GM12801 (cell line): Measurements from ENCODE around the gene MRPL50.

Experiments
- TF ChIP-seq, protein P1 (sequence below): IDR thresholded peaks from one replicate; pipeline ENCODE4 v1.5.1; 2011; ENCODE audit warnings: control low read depth; ENCODE audit not compliant: insufficient read length; ENCODE audit errors: extremely low read depth

The MRPL50 gene

DNA sequence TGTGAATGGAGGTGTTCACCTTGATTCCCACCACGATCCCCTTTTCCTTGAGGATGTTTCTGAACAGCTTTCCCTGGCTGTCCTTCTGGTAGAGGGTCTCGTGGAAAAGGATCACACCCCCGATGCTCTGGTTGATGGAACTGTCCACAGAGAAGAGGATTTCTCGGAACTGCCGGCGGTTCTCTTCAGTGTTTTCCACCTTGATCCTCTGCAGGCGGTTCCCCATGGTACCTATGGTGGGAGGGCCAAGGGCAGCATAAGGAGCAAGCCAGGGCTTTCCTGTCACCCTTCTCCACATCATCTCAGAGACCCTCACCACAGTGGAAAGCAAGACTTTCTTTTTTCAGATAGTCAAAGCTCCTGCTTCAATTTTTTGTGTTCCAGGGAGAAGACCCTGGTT is 31.3 kb upstream of the MRPL50 start:
- TF ChIP-seq, protein P1, sequence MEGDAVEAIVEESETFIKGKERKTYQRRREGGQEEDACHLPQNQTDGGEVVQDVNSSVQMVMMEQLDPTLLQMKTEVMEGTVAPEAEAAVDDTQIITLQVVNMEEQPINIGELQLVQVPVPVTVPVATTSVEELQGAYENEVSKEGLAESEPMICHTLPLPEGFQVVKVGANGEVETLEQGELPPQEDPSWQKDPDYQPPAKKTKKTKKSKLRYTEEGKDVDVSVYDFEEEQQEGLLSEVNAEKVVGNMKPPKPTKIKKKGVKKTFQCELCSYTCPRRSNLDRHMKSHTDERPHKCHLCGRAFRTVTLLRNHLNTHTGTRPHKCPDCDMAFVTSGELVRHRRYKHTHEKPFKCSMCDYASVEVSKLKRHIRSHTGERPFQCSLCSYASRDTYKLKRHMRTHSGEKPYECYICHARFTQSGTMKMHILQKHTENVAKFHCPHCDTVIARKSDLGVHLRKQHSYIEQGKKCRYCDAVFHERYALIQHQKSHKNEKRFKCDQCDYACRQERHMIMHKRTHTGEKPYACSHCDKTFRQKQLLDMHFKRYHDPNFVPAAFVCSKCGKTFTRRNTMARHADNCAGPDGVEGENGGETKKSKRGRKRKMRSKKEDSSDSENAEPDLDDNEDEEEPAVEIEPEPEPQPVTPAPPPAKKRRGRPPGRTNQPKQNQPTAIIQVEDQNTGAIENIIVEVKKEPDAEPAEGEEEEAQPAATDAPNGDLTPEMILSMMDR = no peak

DNA sequence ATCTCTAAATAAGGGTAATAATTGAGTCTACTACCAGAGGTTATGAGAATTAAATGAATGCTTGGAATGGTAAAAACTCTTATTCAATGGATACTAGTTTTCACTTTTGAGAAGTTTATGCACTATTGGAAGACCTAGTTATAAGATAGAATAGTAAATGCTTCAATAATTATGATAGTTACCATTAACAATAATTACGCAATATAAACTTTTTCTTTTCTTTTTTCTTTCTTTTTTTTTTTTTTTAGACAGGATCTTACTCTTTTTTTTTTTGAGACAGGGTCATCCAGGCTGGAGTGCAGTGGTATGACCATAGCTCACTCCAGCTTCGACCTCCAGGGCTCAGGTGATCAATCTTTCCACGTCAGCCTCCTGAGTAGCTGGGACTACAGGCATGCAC is 30.5 kb upstream of the MRPL50 start:
- TF ChIP-seq, protein P1 = no peak

DNA sequence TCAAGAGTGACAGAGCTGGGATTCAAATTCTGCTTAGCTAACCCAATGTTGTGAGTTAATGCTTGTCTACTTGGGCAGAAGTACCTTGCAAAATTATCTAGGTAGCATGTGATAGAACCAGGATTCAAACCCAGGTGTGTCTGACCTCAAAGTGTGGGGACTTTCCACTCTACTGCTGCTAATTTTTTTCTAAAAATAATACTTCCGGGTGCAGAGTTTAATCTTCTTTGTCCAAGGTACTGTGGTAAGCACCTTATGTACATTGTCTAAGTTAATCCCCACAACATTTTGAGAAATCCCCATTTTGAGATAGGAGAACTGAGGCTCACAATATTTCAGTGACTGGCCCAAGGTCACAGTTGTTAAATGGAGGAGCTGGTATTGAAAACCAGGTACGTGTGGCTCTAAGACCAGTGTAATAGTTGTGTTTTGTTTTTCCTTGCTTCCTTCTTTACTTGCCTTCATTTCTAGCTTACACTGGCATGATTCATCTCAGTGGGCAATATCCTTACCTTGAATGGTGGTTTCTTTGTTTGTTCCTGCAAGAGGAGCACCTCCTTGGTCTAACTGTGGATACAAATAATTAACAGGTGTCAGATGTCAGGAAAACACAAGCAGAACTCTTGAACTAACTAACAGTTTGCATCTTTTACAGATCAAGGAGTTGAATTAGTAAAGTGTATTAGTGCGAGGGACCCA is 29.7 kb upstream of the MRPL50 start:
- TF ChIP-seq, protein P1 = no peak

DNA sequence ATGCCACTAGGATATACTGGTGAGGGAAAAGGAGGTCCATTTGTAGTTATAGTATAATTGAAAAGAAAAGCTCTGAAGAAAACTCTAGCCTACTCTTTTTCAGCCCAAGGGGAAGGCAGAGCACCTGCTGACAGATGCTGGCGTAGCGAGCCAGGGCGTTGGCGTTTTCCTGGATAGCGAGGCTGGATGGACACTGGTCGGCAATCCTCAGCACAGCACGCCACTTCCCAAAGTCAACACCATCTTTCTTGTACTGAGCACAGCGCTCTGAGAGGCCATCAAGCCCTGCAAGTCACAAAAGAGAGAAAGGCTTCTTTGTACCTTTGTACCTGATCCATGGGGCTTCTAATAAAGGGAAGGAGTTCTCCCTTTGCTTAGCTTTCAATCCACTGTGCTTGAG is 28.9 kb upstream of the MRPL50 start:
- TF ChIP-seq, protein P1 = no peak

DNA sequence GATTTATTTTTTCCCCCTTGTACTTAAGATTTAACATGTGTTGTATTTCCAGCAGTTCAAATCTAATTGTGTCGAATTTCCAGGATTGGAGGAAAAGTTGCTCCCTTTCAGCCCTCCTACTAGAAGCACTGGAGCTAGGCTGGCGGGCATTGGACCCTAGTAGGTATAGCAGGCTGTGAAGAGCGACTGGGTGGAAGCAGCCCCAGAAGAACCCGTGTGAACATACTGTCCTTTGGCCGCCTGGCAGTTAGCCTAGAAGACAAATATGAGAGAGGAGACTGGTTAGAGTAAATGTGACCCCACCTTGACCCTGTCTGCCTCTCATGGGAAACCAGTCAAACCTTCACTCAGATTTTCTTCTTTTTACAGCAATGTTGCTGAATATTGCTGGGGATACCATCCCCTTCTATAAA is 23.2 kb upstream of the MRPL50 start:
- TF ChIP-seq, protein P1 = no peak

DNA sequence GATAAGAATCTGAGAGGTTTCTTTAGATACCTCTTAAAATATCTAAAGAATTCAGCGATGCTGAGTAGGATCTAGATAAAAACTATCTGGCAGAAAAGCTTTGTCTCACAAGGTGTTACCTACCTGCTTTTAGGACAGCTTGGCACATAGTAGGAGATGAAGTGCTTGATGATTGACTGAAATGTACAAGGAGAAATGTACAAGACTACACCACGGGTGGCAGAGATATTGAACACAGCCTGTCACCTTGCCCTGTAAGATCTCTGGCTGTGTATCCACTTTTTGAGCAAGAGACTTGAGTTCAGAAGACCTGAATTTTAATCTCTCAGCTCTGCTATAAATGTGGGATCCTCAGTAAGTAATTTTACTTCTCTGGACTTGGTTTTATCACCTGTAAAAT is 21.4 kb upstream of the MRPL50 start:
- TF ChIP-seq, protein P1 = no peak

DNA sequence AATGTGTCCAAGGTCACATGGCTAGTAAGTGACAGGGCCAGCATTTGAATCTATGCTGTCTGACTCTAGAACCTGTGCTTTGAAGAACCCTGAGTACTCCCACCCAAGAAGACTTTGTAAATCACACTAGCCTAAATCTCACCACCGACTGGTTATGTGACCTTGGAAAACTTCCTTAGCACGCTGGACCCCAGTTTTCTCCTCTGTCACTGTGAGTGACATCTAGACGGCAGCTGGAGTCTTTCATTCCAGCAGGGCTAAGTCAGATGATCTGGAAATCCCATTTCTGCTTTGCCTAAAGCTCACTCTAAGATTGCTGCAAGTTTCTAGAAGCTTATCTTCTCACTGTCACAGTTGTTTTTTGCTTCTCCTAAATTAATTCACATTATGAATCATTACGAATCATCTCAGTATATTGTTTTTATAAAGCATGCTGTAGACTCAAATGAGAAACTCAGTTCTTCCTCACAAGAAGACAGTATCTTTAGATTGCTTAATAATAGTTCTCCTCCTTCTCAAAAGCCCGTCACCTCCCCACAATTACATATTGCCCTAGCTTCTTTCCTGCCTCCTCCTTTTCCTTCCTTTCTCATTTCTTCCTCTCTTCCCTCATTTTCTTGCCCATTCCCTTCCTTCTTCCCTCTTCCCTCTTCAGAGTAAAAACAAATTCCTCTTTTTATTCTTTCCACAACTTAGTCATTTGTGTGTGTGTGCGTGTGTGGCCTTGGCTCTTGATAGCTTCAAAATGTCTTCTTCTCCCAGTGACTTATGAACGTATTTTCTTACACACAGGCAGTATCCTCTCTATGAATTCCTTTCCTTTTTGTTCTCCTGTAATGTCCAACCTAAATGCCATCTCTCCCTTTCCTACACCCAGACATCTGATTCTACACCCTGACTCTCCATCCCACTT is 20.4 kb upstream of the MRPL50 start:
- TF ChIP-seq, protein P1 = no peak
